G401 (cell line): ENCODE measurements around the gene OAT. TPM values are rescaled to one million over a fixed set of nuclear protein-coding genes. Genes with fewer than 3 reads are reported as not detected.
"Not testable (repeated sequence)": the region's sequence is repeated elsewhere in the genome, so short reads cannot be mapped to it uniquely, and the experiment has no call there.

Experiments used
- DNase-seq: peaks from one replicate; pipeline ENCODE4 v3.0.0-alpha.2; 2015; ENCODE audit warnings: low spot score
- in situ Hi-C: cut with HindIII; loops from 2 replicates; pipeline ENCODE4 v1.10.0; 2016; ENCODE audit warnings: low sequenced_read_pairs, mixed read lengths
- total RNA-seq: library from RNA; depleted of rRNA; stranded (reverse); fragments of >200 nt; shearing (Covaris generic); gene quantifications from 2 replicates; pipeline ENCODE4 v1.2.3, GENCODE V29; 2014

OAT gene
- total RNA-seq, 1 experiment from 2014 or later, result 244 TPM

DNA sequence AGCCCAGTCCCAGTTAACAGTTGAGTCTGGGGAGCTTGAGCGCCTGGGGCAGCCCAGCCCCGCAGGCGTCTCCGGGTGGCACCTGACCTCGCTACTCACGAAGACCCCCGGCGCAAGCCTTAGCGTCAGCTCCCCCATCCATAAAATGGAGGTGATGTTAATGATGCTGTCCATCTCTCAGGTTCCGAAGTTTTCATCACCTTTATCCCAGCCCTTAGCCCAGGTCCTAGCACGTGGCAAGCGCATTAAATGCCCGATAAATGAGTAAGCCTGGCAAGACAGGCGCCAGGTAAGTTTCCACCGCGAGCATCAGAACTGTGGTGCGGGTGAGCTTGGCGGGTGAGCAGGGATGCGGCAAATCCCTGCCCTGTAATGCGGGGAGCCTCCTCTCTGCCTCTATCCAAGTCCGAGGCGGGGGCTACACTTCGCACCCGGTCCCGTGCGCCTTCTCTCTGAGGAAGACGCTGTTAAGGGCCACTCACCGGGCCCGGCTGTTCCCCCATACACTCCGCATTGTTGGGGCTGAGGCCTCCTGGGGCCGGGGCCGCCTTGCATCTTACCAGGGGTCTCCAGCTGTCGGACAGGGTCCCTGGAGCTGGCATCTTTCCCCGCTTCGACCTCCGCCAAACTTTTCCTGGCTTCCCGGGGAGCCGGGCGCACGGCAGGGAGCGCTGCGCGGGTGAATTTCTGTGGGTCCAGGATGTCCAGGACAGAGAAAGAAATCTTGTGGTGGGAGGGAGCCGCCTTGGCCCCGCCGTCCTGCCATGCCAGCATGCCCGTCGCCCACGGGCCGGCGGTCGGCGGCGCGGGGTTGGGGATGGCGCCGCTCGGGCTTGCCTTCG lies 30.7 kb upstream of the OAT start:
- in situ Hi-C loops, result no loop called here
- DNase-seq, result no peak

DNA sequence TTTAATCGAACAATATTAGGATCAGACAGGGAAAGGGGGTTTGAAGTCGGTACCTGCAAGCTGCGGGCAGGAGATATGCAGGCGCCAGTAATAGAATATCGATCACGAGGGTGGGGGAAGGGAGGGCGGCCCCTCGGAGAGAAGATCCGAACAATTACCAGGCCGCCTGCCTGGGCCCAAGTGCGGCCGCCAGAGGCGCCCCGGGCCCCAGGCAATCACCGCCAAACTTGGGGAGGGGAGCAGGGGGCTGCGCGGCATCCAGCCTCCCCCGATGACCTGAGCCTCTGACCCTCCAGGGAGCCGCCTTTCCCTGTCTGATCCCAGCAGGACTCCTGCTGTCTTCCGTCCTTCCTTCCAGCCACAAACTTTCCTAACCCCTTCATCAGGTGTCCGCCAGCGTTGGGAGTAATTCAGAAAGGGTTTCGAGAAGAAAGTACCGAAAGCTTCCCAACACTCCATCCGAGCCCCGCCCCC lies 30.0 kb upstream of the OAT start:
- DNase-seq, result no peak
- in situ Hi-C loops, result no loop called here

DNA sequence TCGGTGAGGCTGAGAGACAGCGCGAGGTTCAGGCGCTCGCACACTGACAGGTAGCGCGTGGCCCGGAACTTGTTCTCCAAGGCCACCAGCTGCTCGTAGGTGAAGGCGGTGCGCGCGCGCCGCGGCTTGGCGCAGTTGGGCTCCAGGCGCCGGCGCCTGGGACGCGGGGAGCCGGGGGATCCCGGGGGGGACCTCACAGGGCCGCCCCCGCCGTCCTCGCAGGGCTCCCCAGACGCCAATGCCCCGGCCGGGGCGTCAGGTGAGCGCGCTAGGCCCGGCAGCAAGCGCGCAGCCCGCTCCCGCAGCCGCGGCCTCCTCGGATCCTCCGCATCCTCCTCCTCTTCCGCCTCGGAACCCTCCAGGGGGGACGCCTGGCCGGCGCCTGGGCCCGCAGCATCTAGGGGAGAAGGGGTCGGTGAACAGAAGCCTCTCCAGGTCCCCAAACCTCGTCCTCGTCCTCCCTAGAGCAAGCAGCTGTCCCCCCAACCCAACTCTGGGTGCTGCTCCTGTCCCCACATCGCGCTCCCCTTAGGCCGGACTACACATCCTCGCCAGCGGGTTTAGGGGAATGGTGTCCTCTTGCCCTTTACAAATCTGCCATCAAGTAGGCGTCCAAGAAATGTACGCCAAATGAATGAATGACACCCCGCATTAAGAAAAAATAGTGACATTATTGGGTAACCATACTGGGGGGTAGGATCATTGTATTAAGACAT lies 29.2 kb upstream of the OAT start:
- DNase-seq, result no peak
- in situ Hi-C loops, result no loop called here

DNA sequence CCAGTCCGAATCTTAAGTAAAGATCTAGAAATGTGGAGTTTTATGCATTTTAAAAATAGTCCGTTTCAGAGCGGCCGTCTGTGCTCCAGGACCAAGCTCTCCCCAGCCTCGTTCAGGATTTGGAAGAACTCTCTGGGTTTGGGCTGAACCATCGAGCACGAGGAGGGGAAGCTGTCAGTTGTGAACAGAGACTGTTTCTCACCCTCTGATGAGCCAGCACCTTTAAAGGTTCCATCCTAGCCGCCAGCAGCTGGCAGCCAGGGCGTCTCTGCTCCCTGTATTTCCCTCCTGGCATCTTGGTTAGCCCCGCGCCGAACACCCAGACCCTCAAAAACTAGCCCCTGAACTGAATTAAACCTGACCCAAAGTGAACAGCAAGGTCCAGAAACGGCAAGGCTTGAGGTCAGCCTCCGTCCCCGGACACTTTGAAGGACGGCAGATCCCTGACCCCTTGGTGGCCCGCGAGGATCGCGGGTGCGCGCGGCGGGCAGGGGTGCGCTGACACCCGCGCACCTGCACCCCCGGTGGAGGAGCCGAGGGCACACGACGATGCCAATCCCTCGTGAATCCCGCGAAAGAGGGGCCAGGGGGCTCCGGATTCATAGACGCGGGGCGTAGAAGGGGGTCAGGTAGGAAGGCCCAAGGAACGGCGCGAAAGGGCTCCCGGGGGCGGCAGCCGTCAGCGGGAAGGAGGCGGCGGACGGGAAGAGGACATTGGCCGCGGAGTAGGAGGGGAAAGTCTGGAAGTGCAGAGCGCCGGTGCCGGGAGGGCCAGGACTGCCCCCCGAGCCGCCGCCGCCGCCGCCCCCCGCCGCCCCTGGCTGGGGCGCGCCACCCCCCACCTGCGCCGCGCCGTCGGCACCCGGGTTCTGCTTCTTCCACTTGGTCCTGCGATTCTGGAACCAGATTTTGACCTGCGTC lies 28.4 kb upstream of the OAT start:
- DNase-seq, result no peak
- in situ Hi-C loops, result no loop called here

DNA sequence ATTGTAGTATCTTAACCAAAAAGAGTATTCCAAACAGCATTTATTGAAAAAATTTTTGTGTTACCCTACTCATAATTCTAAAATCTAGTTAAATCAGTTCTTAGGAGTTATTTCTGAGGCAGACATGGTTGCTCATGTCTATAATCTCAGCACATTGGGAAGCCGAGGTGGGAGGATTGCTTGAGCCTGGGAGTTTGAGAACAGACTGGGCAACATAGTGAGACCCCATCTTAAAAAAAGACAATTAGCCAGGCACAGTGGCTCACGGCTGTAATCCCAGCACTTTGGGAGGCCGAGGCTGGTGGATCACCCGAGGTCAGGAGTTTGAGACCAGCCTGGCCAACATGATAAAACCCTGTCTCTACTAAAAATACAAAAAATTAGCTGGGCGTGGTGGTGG lies 23.0 kb upstream of the OAT start:
- in situ Hi-C loops, DNase-seq: not testable (repeated sequence)

DNA sequence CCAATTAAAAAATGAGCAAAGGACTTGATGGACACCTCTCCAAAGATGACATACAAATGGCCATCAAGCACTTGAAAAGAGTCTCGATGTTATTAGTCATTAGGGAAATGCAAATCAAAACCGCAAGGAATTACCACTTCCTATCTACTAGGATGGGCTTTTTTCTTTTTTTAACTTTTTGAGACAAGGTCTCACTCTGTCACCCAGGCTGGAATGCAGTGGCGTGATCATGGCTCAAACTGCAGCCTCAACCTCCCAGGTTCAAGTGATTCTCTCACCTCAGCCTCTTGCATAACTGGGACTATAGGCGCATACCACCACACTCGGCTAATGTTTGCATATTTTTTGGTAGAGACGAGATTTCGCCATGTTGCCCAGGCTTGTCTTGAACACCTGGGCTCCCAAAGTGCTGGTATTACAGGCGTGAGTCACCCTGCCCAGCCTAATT lies 17.5 kb upstream of the OAT start:
- no peak for DNase-seq
- in situ Hi-C loops, result no loop called here

DNA sequence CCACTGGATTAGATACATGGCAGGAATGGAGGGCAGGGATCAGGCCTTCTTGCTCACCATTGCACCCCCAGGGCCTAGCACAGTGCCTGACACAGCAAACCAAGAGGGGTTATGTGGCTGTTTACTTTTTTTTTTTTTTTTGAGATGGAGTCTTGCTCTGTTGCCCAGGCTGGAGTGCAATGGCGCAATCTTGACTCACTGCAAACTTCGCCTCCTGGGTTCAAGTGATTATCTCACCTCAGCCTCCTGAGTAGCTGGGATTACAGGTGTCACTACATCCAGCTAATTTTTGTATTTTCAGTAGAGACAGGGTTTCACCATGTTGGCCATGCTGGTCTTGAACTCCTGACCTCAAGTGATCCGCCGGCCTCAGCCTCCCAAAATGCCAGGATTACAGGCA lies 17.0 kb upstream of the OAT start:
- in situ Hi-C loops, DNase-seq: not testable (repeated sequence)

DNA sequence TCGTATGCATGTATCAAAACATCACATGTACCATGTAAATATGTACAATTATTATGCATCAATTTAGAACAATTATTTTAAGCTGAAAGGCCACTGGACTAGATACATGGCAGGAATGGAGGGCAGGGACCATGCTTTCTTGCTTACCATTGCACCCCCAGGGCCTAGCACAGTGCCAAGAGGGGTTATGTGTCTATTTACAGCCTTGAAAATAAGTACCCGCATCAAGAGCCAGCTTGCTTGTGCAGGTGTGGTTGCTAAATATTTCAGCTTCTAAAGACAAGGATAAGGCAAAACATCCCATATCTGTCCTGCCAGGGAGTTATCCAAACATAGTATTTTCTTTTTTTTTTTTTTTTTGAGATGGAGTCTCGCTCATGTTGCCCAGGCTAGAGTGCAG lies 14.7 kb upstream of the OAT start:
- no peak for DNase-seq
- in situ Hi-C loops, result no loop called here

DNA sequence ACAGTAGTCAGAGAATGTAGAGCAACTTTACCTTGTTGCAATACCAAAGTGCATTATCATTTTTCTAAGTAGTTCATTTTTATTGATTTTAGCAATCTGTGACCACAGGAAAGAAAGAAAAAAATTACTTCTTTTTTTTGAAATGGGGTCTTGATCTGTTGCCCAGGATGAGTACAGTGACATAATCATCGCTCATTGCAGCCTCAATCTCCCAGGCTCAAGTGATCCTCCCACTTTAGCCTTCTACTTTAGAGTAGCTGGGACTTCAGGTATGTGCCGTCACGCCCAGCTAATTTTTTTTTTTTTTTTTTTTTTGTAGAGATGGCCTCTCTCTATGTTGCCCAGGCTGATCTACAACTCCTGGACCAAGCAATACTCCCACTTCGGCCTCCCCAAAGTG lies 11.4 kb upstream of the OAT start:
- DNase-seq, result no peak
- in situ Hi-C loops, result no loop called here

DNA sequence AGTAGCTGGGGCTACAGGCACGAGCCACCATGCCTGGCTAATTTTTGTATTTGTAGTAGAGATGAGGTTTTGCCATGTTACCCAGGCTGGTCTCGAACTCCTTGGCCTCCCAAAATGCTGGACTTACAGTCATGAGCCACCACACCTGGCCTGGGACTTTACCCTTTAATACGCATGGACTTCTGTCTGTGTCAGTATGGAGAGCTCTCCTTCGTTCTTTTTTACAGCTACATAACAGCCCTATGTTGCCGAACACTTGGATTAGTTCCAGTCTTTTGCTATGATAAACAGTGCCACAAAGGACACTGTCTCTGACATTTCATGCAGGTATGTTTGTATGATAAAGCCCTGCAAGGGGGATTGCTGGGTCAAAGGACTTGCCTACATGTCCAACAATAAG lies 10.9 kb upstream of the OAT start:
- DNase-seq, result no peak
- in situ Hi-C loops, result no loop called here

DNA sequence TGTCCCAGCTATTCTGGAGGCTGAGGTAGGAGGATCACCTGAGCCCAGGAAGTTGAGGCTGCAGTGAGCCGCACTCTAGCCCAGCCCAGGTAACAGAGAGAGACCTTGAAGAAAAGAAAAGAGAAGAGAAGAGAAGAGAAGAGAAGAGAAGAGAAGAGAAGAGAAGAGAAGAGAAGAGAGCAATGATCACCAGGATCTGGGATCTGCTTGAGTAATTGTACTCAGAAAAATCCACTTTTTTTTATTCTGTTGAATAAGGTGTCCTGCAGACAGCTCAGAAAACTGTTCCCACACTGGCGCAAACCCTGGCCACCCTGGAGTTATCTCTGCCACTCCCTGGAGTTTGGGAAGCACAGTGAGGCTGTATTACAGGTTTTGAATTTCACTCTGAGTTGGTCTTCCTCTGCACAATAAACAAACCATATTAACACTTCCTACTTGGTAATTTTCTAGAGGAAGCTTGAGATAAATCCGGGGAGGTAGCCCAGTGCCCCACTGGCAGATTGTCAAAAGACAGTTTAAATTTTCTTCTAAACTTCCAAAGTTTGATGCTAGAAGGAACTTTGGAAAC lies 9.6 kb upstream of the OAT start:
- DNase-seq, result no peak
- in situ Hi-C loops, result no loop called here

DNA sequence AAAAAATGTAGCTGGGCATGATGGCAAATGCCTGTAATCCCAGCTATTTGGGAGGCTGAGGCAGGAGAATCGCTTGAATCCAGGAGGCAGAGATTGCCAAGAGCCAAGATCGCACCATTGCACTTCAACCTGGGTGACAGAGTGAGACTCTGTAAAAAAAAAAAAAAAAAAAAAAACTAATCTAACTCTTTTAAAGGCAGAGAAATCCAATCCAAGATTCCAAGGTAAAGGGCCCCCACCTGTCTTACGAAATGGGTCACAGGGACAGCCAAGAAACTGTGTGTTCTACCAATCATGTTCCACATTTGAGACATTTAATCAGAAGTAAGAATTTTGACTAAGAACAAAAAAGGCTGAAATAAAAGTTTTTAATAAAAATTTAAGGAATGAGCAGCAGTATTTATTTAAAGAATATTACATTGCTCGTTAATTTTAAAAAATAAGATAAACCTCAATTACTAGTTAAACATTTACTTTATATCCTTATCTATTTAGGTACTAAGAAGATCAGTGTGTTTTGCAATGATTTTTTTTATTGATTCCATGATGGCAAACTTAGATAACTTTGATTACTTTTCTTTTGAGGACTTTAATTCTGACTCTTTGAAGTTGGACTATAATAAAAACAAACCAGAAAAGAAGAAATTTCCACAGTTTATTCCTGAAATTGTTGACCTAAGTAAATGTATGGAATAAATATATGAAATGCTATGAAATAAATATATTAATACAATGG lies 6.7 kb upstream of the OAT start:
- in situ Hi-C loops, result no loop called here
- no peak for DNase-seq

DNA sequence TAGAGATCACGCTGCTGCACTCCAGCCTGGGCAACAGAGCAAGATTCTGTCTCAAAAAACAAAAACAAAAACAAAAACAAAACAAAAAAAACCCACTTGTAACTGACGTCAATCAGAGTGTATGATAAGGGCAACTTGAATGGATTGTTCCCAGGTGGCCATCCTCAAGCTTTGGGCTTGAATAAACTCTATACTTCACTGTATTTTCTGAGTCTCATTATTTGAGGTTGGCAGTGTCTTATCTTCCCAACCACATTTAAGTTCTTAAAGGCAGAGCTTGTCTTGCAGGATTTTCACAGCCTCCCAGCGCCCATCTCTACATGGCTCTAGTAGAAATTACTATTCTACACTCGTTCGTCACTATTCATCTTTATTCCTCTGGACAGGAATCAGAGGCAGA lies 5.1 kb upstream of the OAT start:
- no peak for DNase-seq
- in situ Hi-C loops, result no loop called here

DNA sequence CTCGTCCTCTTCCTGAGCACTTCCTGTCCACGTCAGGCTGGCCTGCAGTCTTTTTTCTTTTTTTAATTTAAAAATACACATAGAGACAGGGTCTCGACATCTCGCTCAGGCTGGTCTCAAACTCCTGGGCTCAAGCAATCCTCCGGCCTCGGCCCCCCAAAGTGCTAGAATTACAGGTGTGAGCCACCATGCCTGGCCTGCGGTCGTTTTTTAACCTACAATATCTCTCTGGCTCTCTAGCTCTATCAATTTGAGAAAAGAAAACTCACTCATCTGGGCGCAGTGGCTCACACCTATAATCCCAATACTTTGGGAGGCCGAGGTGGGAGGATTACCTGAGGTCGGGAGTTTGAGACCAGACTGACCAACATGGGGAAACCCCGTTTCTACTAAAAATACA lies 4.0 kb upstream of the OAT start:
- DNase-seq, result no peak
- in situ Hi-C loops, result no loop called here

DNA sequence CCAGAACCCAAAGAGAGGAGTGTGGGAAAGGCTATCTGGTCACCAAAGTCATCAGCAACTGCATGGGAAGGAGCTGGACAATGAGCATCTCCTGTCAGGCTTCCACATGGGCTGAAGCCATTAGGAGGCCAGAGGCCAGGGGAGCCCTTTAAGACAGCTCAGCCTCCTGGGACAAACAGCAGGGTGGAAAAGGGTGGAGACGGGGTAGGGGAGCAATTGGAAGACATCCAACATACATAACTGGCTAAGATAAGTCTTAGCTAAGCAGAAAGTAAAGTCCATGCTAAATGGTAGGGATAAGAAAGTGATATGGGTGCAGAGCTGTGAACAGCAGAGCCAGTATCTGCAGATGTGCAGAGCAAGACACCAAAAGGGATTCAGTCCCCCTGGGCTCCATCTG lies 1.5 kb upstream of the OAT start:
- in situ Hi-C loops, result no loop called here
- no peak for DNase-seq

DNA sequence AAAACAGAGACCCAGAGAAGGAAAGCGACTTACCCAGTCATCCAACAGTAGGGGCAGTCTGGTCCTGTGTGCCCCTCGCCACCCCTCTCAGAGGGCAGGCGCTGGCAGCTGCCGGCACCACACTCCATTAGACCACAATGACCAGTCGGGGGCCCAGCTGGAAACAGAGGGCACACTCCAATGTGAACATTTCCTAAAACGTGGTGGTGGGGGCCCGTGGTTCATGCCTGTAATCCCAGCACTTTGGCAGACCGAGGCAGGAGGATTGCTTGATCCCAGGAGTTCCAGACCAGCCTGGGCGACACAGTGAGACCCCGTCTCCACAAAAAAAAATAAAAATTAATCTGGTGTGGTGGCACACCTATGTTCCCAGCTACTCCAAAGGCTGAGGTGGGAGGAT lies 912 bp upstream of the OAT start:
- in situ Hi-C loops, result no loop called here

DNA sequence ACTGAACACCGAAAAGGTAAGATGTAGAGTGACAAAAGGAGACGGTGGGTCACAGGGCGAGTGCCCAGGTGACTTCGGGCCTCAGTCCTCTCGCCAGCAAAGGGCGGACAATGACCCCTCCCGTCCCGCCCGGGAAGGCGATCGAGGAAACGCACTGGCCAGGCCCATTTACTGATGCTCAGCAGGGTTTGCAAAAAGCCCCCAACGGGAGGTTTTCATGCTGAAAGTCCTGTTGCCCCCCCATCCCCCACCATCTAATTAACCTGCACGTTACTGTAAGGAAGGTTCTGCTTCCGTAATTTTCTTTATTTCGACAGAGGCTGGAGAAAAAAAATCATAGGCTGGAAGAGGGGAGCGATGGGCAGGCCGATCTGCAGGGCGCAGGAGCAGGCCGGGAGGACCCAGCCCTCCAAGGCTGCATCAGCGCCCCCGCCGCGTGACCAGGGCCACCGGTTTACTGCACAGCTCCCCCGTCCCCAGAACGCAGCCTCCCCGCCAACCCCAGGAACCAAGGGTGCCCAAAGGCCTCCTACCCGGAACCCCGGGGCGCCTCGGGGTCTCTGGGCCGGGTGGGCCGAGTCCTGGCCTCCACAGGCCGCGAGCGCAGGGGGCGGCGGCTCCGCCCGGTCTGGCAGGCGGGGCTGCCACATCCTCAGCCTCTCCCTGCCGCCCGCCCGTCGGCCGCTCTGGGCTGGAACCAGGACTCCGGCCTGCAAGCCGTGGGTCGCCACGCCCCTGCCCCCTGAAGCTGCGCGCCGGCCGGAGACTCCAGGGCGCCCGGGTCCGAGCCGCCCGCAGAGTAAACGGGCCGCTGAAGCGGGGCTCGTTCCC lies 613 bp downstream of the OAT start:
- peak; percentile 53 for DNase-seq
- in situ Hi-C loops, result no loop called here

More for the DNA sequence above, 912 bp upstream of the OAT start:
- DNase-seq, result no peak

DNA sequence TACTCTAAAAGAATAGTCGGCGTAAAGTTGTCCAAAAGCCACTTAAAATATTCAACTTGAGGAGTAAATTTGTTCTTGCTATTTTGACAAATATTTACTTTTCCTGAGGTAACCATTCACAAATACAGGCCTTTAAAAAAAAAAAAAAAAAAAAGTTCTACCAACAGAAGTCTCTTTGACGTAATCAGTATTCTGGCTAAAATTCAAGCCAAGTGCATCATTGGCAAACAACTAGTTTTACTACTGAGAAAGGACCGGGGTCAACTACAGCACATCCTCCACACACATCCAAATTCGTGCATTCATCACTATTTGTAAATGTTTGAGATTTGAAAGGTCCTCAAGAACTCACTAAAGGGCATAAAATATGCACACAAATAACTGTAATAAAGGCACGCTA lies 2.0 kb downstream of the OAT start:
- DNase-seq, result no peak
- in situ Hi-C loops, result no loop called here
